SK-N-SH (cell line): Measurements from ENCODE around the gene SLC2A5. TPM values are rescaled to one million over a fixed set of nuclear protein-coding genes. Genes with fewer than 3 reads are reported as not detected.

ENCODE experiments used
- CTCF ChIA-PET: fragments of 300-600, 350-600 bp; formaldehyde crosslinking; extraction: SDS; loops from one replicate; lab custom pipeline; 2021; lab: Yijun Ruan, JAX
- POLR2A ChIA-PET: fragments of 350-600 bp; sonication (Branson Sonifier 250); formaldehyde crosslinking; extraction: SDS; loops from one replicate; lab custom pipeline; 2020; ENCODE audit warnings: antibody characterized with exemption, inconsistent platforms; lab: Yijun Ruan, JAX
- DNase-seq: peaks from one replicate; pipeline ENCODE4 v3.0.0; 2012
- H2AFZ ChIP-seq: fragments of 200-600 bp; sonication (generic); 2 replicates; pipeline ENCODE4 v1.8.1; 2016; ENCODE audit warnings: antibody characterized with exemption, mild to moderate bottlenecking, low read depth
- H3F3A ChIP-seq: fragments of 200-600 bp; sonication (generic); replicated peaks from 2 replicates; pipeline ENCODE3; 2016; ENCODE audit warnings: antibody characterized with exemption, mild to moderate bottlenecking; ENCODE audit not compliant: insufficient read depth
- H3K27ac ChIP-seq, 2 experiments: fragments of 200-500 bp in 1 of 2; fragments of 200-600 bp in 1 of 2; sonication (Bioruptor generic) in 1 of 2; sonication (generic), shearing (Covaris generic) in 1 of 2; 2 replicates each; pipeline versions ENCODE4 v1.5.1 to v1.6.1; 2014 to 2016; ENCODE audit warnings: low read depth in 2 of 2, inconsistent platforms in 1 of 2, low read length in 1 of 2, mild to moderate bottlenecking in 1 of 2, mixed read lengths in 1 of 2
- H3K27me3 ChIP-seq: fragments of 200-600 bp; sonication (generic), shearing (Covaris generic); 2 replicates; pipeline ENCODE4 v1.6.1; 2016; ENCODE audit warnings: mixed run types; ENCODE audit not compliant: insufficient read depth
- H3K36me3 ChIP-seq, 2 experiments: fragments of 200-500 bp in 1 of 2; fragments of 200-600 bp in 1 of 2; sonication (Bioruptor generic) in 1 of 2; sonication (generic) in 1 of 2; replicated peaks in 1 of 2; 2 replicates each; pipeline versions ENCODE3 to v1.5.1; 2014 to 2016; ENCODE audit warnings: low read length in 1 of 2, mild to moderate bottlenecking in 1 of 2; ENCODE audit not compliant: insufficient read depth in 2 of 2, control insufficient read depth in 1 of 2
- H3K4me1 ChIP-seq, 2 experiments: fragments of 200-500 bp in 1 of 2; fragments of 200-600 bp in 1 of 2; sonication (Bioruptor generic) in 1 of 2; sonication (generic), shearing (Covaris generic) in 1 of 2; 2 replicates each; pipeline versions ENCODE4 v1.5.1 to v1.6.1; 2014 to 2016; ENCODE audit warnings: low read depth in 1 of 2, low read length in 1 of 2, mixed run types in 1 of 2; ENCODE audit not compliant: insufficient read depth in 2 of 2, control insufficient read depth in 1 of 2
- H3K4me2 ChIP-seq: fragments of 200-600 bp; sonication (generic), shearing (Covaris generic); 2 replicates; pipeline ENCODE4 v1.6.1; 2017; ENCODE audit warnings: mixed run types
- H3K4me3 ChIP-seq, 2 experiments: fragments of 200-500 bp in 1 of 2; fragments of 200-600 bp in 1 of 2; sonication (Bioruptor generic) in 1 of 2; sonication (generic), shearing (Covaris generic) in 1 of 2; 2 replicates each; pipeline versions ENCODE4 v1.5.1 to v1.8.1; 2014 to 2016; ENCODE audit warnings: low read depth in 2 of 2, inconsistent platforms in 1 of 2, low read length in 1 of 2, mild to moderate bottlenecking in 1 of 2, mixed read lengths in 1 of 2, moderate library complexity in 1 of 2
- H3K79me2 ChIP-seq: fragments of 200-600 bp; sonication (generic); 2 replicates; pipeline ENCODE4 v1.8.1; 2017; ENCODE audit warnings: mild to moderate bottlenecking; ENCODE audit not compliant: insufficient read depth
- H3K9ac ChIP-seq: fragments of 200-600 bp; sonication (generic); 2 replicates; pipeline ENCODE4 v1.6.1; 2017; ENCODE audit warnings: mixed run types
- H3K9me2 ChIP-seq: fragments of 200-600 bp; sonication (generic); 2 replicates; pipeline ENCODE4 v1.6.1; 2017; ENCODE audit warnings: mixed run types
- H3K9me3 ChIP-seq: fragments of 200-600 bp; sonication (generic); 2 replicates; pipeline ENCODE4 v1.6.1; 2017; ENCODE audit warnings: mixed run types, mild to moderate bottlenecking, moderate library complexity
- H4K20me1 ChIP-seq: fragments of 200-600 bp; sonication (generic); 2 replicates; pipeline ENCODE4 v1.6.1; 2017; ENCODE audit warnings: mild to moderate bottlenecking, mixed run types; ENCODE audit not compliant: insufficient read depth
- FOSL2 ChIP-seq: IDR thresholded peaks from 2 replicates; pipeline ENCODE4 v1.4.0; 2012; ENCODE audit warnings: low read depth, mild to moderate bottlenecking, moderate library complexity, borderline replicate concordance
- GATA2 ChIP-seq: sonication (generic); formaldehyde crosslinking; IDR thresholded peaks from 2 replicates; pipeline ENCODE4 v1.5.0; 2020; ENCODE audit warnings: mild to moderate bottlenecking, missing genetic modification reagents
- IRF3 ChIP-seq: fragments of 150-350 bp; IDR thresholded peaks from 2 replicates; pipeline ENCODE4 v1.6.1; 2016; ENCODE audit warnings: mild to moderate bottlenecking, low read depth, low read length
- MEF2A ChIP-seq: IDR thresholded peaks from 2 replicates; pipeline ENCODE4 v1.4.0; 2012; ENCODE audit warnings: low read depth, borderline replicate concordance
- RAD21 ChIP-seq: IDR thresholded peaks from 2 replicates; pipeline ENCODE4 v1.6.1; 2012; ENCODE audit warnings: mild to moderate bottlenecking, low read length
- RCOR1 ChIP-seq: fragments of 150-350 bp; IDR thresholded peaks from 2 replicates; pipeline ENCODE4 v1.6.1; 2017; ENCODE audit warnings: antibody characterized with exemption, low read length
- RFX5 ChIP-seq: IDR thresholded peaks from 2 replicates; pipeline ENCODE4 v1.6.1; 2012; ENCODE audit warnings: mild to moderate bottlenecking, improper control_type of control experiment, low read length
- SIN3A ChIP-seq: IDR thresholded peaks from 2 replicates; pipeline ENCODE4 v1.6.1; 2012; ENCODE audit warnings: low read depth, mild to moderate bottlenecking, low read length, moderate library complexity, borderline replicate concordance
- TEAD4 ChIP-seq: IDR thresholded peaks from 2 replicates; pipeline ENCODE4 v1.4.0; 2012; ENCODE audit warnings: mild to moderate bottlenecking, borderline replicate concordance; ENCODE audit not compliant: insufficient read depth
- WGBS: methylation state at CpG from one replicate; pipeline ENCODE4 v1.1.6; 2017; ENCODE audit warnings: low lambda C conversion rate; 5-methylcytosine and 5-hydroxymethylcytosine counted together
- polyA plus RNA-seq, 3 experiments: library from polyadenylated mRNA; depleted of rRNA; stranded (reverse); fragments of >200 nt; gene quantifications; 2 replicates each; pipeline ENCODE4 v1.2.3, GENCODE V29; 2012

Gene SLC2A5
- polyA plus RNA-seq, 1 of the 3 experiments (the other 2 are of a cell fraction), result 0.02 TPM

GRCh38 chr1:9115351-9116205 is 46.1 kb upstream of the SLC2A5 start:
- Histone ChIP-seq H3K9ac (no peak overlapping the region), H3K9me2 (no peaks in the 10 kb centered on the region), H3K36me3 (no peaks in the 10 kb centered on the region), H3K4me3 (no peak overlapping the region), H4K20me1 (no peaks in the 10 kb centered on the region), H3K4me2 (no peak overlapping the region), H2AFZ (no peak overlapping the region), H3F3A (no peaks in the 10 kb centered on the region), H3K27ac (no peak overlapping the region), H3K4me1 (peaks cover 0 to 2% of the 10 kb centered on the region in 2 experiments; a peak in 1 of 4 replicates), H3K9me3 (no peaks in the 10 kb centered on the region), H3K79me2 (no peaks in the 10 kb centered on the region), H3K27me3 (no peaks in the 10 kb centered on the region)
- DNase-seq, result no peak
- ChIA-PET CTCF (interaction anchor here (0.7 to 2.6 kb wide), 4 partner anchors 14 to 375 kb away, joined by 3 to 9 read pairs (median 4); no protein-coding TSS in a partner anchor), POLR2A (interaction anchor here (0.7 kb wide), 1 partner anchor 256 kb away, joined by 3 read pairs; no protein-coding TSS in a partner anchor)
- TF ChIP-seq RAD21 (no peak), MEF2A (no peak), SIN3A (no peak), GATA2 (CRISPR knock-in tag) (no peak)
- WGBS, result 91% methylated on average over 5 of the region's 5 CpGs

GRCh38 chr1:9112961-9113880 is 43.8 kb upstream of the SLC2A5 start:
- no peaks in the 10 kb centered on the region for H3K79me2 ChIP-seq
- TF ChIP-seq IRF3 (no peak), RAD21 (no peak), RFX5 (no peak), FOSL2 (no peak), RCOR1 (no peak), TEAD4 (no peak)
- H3K27me3 ChIP-seq, result no peaks in the 10 kb centered on the region
- H4K20me1 ChIP-seq, result no peaks in the 10 kb centered on the region
- no peaks in the 10 kb centered on the region for H3K9me2 ChIP-seq
- no peak overlapping the region for H3K27ac ChIP-seq
- CTCF ChIA-PET, result interaction anchor here (5.2 to 6.7 kb wide), 2 partner anchors 14 to 84 kb away, joined by 79 to 138 read pairs; no protein-coding TSS in a partner anchor
- WGBS, result 93% methylated on average over 12 of the region's 13 CpGs
- no peaks in the 10 kb centered on the region for H3F3A ChIP-seq
- H3K4me1 ChIP-seq, result peaks cover 0 to 2% of the 10 kb centered on the region in 2 experiments; a peak in 1 of 4 replicates
- H2AFZ ChIP-seq, result no peak overlapping the region
- no peaks in the 10 kb centered on the region for H3K9me3 ChIP-seq
- POLR2A ChIA-PET, result no interaction called here
- no peak overlapping the region for H3K4me2 ChIP-seq
- H3K4me3 ChIP-seq, result no peak overlapping the region
- H3K9ac ChIP-seq, result no peak overlapping the region
- DNase-seq, result no peak
- H3K36me3 ChIP-seq, result peaks cover 0 to 3% of the 10 kb centered on the region in 2 experiments
